CD4-positive, CD25-positive, alpha-beta regulatory T cell (primary cell): ENCODE data around the gene PLXNB3. TPM values are rescaled to one million over a fixed set of nuclear protein-coding genes. Genes with fewer than 3 reads are reported as not detected.
"Not testable (repeated sequence)": the region's sequence is repeated elsewhere in the genome, so short reads cannot be mapped to it uniquely, and the experiment has no call there.

Source experiments
- ATAC-seq, 2 donors: fragments of 150-1000 bp; cut with Tn5 transposase; one replicate each; pipeline ENCODE4 v1.10.0; 2021; ENCODE audit warnings: low read depth in 2 of 2, moderate number of reproducible peaks in 2 of 2, moderate library complexity in 1 of 2
- DNase-seq, 3 donors: peaks; one replicate each; pipeline versions ENCODE4 v3.0.0 to v3.0.0-alpha.2; 2012 to 2022; ENCODE audit warnings: mixed read lengths in 1 of 3
- H3K27ac ChIP-seq: one replicate; pipeline ENCODE4 v1.7.0; 2013; ENCODE audit warnings: mild to moderate bottlenecking, low read length; ENCODE audit not compliant: insufficient read depth, poor library complexity, severe bottlenecking
- H3K27me3 ChIP-seq: one replicate; pipeline ENCODE4 v1.7.0; 2013; ENCODE audit warnings: low read length; ENCODE audit not compliant: control insufficient read depth, insufficient read depth
- H3K36me3 ChIP-seq: one replicate; pipeline ENCODE4 v1.7.0; 2013; ENCODE audit warnings: mild to moderate bottlenecking, low read length, moderate library complexity; ENCODE audit not compliant: control insufficient read depth, insufficient read depth
- H3K4me1 ChIP-seq: 2 replicates; pipeline ENCODE4 v1.7.0; 2013; ENCODE audit warnings: mild to moderate bottlenecking, low read length; ENCODE audit not compliant: insufficient read depth, control insufficient read depth, poor library complexity, severe bottlenecking
- H3K4me3 ChIP-seq: one replicate; pipeline ENCODE4 v1.7.0; 2013; ENCODE audit warnings: low read depth, mild to moderate bottlenecking, low read length, moderate library complexity
- H3K9me3 ChIP-seq, 2 experiments: 1 replicate in 1 of 2; 2 replicates in 1 of 2; pipeline ENCODE4 v1.7.0; 2013; ENCODE audit warnings: low read length in 2 of 2, mild to moderate bottlenecking in 1 of 2, moderate library complexity in 1 of 2; ENCODE audit not compliant: control insufficient read depth in 2 of 2
- H3K27ac Mint-ChIP-seq, 3 donors: one replicate each; pipeline ENCODE4 v1.8.0; 2020 to 2022; ENCODE audit warnings: mild to moderate bottlenecking in 3 of 3, mixed read lengths in 3 of 3, moderate library complexity in 2 of 3
- H3K27me3 Mint-ChIP-seq: one replicate; pipeline ENCODE4 v1.8.0; 2022; ENCODE audit warnings: mild to moderate bottlenecking, mixed read lengths
- H3K36me3 Mint-ChIP-seq: one replicate; pipeline ENCODE4 v1.8.0; 2020; ENCODE audit warnings: mixed read lengths
- H3K4me1 Mint-ChIP-seq, 4 donors: one replicate each; pipeline ENCODE4 v1.8.0; 2020 to 2022; ENCODE audit warnings: mixed read lengths in 4 of 4, mild to moderate bottlenecking in 1 of 4
- H3K4me3 Mint-ChIP-seq, 4 donors: one replicate each; pipeline ENCODE4 v1.8.0; 2020 to 2022; ENCODE audit warnings: mild to moderate bottlenecking in 4 of 4, mixed read lengths in 4 of 4, moderate library complexity in 3 of 4
- H3K9me3 Mint-ChIP-seq, 7 donors: one replicate each; pipeline ENCODE4 v1.8.0; 2020 to 2022; ENCODE audit warnings: mixed read lengths in 7 of 7, mild to moderate bottlenecking in 3 of 7, moderate library complexity in 2 of 7
- polyA plus RNA-seq, 4 donors: library from polyadenylated mRNA; unstranded; fragments of 300-500 nt; fragmentation: Illumina TruSeq; gene quantifications; one replicate each; pipeline ENCODE4 v1.2.3, GENCODE V29; 2021
- total RNA-seq: library from RNA; stranded (reverse); gene quantifications from one replicate; pipeline ENCODE4 v1.2.3, GENCODE V29; 2022

PLXNB3 gene
- total and polyA plus RNA-seq, 5 donors from 2014 or later, result 0.52 TPM; not detected in 4

GRCh38 chrX:153728951-153729631 lies 35.0 kb upstream of the PLXNB3 start:
- peaks cover 5 to 25% (median 8%) of the 10 kb centered on the region in 4 donors for H3K4me1 Mint-ChIP-seq
- Histone ChIP-seq H3K36me3 (no peaks in the 10 kb centered on the region), H3K9me3 (no peaks in the 10 kb centered on the region), H3K4me3 (no peak overlapping the region), H3K27me3 (no peaks in the 10 kb centered on the region), H3K27ac (no peak overlapping the region), H3K4me1 (peaks cover 31% of the 10 kb centered on the region)
- peaks cover 10% of the 10 kb centered on the region for H3K36me3 Mint-ChIP-seq
- DNase-seq, result no peak
- no peak overlapping the region for H3K27ac Mint-ChIP-seq
- H3K27me3 Mint-ChIP-seq, result no peaks in the 10 kb centered on the region
- no peak for ATAC-seq
- H3K9me3 Mint-ChIP-seq, result peaks cover 0 to 3% (median 0%) of the 10 kb centered on the region in 7 donors
- no peak overlapping the region for H3K4me3 Mint-ChIP-seq

- not testable (repeated sequence) for H3K4me3 ChIP-seq, H3K27ac ChIP-seq, H3K36me3 Mint-ChIP-seq, H3K4me3 Mint-ChIP-seq, H3K36me3 ChIP-seq, H3K27ac Mint-ChIP-seq, H3K9me3 Mint-ChIP-seq, H3K27me3 ChIP-seq, H3K9me3 ChIP-seq, DNase-seq, H3K27me3 Mint-ChIP-seq, ATAC-seq
- peaks cover 5 to 26% (median 9%) of the 10 kb centered on the region in 4 donors for H3K4me1 Mint-ChIP-seq
- H3K4me1 ChIP-seq, result peaks cover 27% of the 10 kb centered on the region
Observed at GRCh38 chrX:153730115-153730514, 33.9 kb upstream of the PLXNB3 start.

DNA sequence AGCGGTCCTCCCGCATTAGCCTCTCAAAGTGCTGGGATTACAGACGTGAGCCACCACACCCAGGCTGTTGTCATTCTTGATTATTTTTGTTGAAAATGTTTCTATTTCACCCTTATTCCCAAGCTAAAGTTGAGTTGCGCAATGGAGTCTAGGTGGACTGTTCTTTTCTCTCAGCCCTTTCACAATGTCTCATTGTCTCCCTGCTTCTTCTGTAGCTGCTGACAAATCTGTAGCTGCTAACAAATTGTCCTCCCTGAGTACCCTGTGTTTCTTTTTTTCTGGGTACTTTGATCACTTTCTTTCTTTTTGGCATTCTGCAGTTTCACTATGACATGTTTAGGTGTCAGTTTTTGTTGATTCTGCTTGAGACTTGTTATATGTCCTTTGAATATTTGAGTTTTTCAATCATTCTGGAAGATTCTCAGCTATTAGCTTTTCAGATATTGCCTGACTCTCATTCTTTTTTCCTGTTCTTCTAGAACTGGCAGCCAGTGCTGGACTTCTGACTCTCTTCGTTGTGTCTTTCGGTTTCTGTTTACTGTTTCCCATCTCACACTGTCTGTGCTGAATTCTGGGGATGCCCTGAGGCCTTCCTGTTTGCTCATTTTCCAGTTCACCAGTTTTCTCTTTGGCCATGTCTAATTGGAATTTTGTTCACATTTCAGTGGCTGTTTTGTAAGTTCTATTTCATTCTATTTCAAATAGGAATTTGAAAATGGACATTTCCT lies 32.8 kb upstream of the PLXNB3 start:
- Mint-ChIP-seq H3K4me3 (peak overlapping the region in 1 of 4 donors; percentile 55), H3K27me3 (no peaks in the 10 kb centered on the region), H3K4me1 (peaks cover 5 to 27% (median 15%) of the 10 kb centered on the region in 4 donors), H3K9me3 (peaks cover 0 to 3% (median 0%) of the 10 kb centered on the region in 7 donors), H3K36me3 (peaks cover 15% of the 10 kb centered on the region), H3K27ac (peak overlapping the region in 1 of 3 donors; percentile 1)
- Histone ChIP-seq H3K4me1 (peaks cover 16% of the 10 kb centered on the region), H3K36me3 (no peaks in the 10 kb centered on the region), H3K27me3 (no peaks in the 10 kb centered on the region), H3K9me3 (no peaks in the 10 kb centered on the region), H3K27ac (no peak overlapping the region), H3K4me3 (no peak overlapping the region)
- ATAC-seq (no peak), DNase-seq (no peak)

DNA sequence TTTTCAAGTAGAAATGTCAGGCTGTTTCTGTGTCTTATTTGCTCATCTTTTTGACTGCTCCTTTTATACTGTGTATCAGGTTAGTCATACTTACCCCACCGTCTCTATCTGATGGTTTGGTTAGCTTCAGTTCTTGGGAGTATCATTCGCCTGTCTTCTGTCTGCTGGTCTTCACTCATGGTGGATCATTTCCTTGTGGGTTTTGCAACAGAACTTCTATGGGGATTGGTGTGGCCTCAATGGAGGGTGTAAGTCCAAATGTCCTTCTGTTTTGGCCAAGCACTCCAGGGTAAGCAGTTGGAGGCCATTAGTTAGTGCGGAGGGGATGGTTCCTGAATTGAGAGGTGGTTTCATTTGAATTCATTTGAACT lies 32.2 kb upstream of the PLXNB3 start:
- Histone ChIP-seq H3K27ac (no peak overlapping the region), H3K4me1 (peaks cover 10% of the 10 kb centered on the region), H3K36me3 (no peaks in the 10 kb centered on the region), H3K9me3 (no peaks in the 10 kb centered on the region), H3K4me3 (no peak overlapping the region), H3K27me3 (no peaks in the 10 kb centered on the region)
- DNase-seq (no peak), ATAC-seq (no peak)
- peaks cover 5 to 25% (median 15%) of the 10 kb centered on the region in 4 donors for H3K4me1 Mint-ChIP-seq
- H3K9me3 Mint-ChIP-seq, result peaks cover 0 to 3% (median 0%) of the 10 kb centered on the region in 7 donors
- peaks cover 15% of the 10 kb centered on the region for H3K36me3 Mint-ChIP-seq
- peak overlapping the region in 1 of 4 donors; percentile 55 for H3K4me3 Mint-ChIP-seq
- H3K27ac Mint-ChIP-seq, result peak overlapping the region in 1 of 3 donors; percentile 1
- H3K27me3 Mint-ChIP-seq, result no peaks in the 10 kb centered on the region

GRCh38 chrX:153732401-153732800 lies 31.6 kb upstream of the PLXNB3 start:
- no peak overlapping the region for H3K4me3 ChIP-seq
- H3K36me3 Mint-ChIP-seq, result peaks cover 15% of the 10 kb centered on the region
- peaks cover 5 to 19% (median 15%) of the 10 kb centered on the region in 4 donors for H3K4me1 Mint-ChIP-seq
- H3K27me3 Mint-ChIP-seq, result no peaks in the 10 kb centered on the region
- peak overlapping the region in 1 of 3 donors; percentile 94 for H3K27ac Mint-ChIP-seq
- no peak overlapping the region for H3K4me3 Mint-ChIP-seq
- H3K9me3 Mint-ChIP-seq, result peaks cover 0 to 3% (median 0%) of the 10 kb centered on the region in 7 donors
- no peaks in the 10 kb centered on the region for H3K27me3 ChIP-seq
- peaks cover 5% of the 10 kb centered on the region for H3K4me1 ChIP-seq
- no peaks in the 10 kb centered on the region for H3K9me3 ChIP-seq
- no peak overlapping the region for H3K27ac ChIP-seq
- ATAC-seq, result no peak
- H3K36me3 ChIP-seq, result no peaks in the 10 kb centered on the region
- DNase-seq, result no peak

- H3K9me3 Mint-ChIP-seq, result peaks cover 0 to 3% (median 0%) of the 10 kb centered on the region in 7 donors
- ATAC-seq (no peak), DNase-seq (no peak)
- H3K27me3 ChIP-seq, result no peaks in the 10 kb centered on the region
- H3K4me1 Mint-ChIP-seq, result peaks cover 5 to 17% (median 12%) of the 10 kb centered on the region in 4 donors
- H3K27ac Mint-ChIP-seq, result no peak overlapping the region
- H3K27me3 Mint-ChIP-seq, result no peaks in the 10 kb centered on the region
- no peak overlapping the region for H3K4me3 ChIP-seq
- peak overlapping the region in 1 of 4 donors; percentile 2 for H3K4me3 Mint-ChIP-seq
- H3K36me3 Mint-ChIP-seq, result peaks cover 15% of the 10 kb centered on the region
- H3K27ac ChIP-seq, result no peak overlapping the region
- H3K36me3 ChIP-seq, result no peaks in the 10 kb centered on the region
- H3K9me3 ChIP-seq, result no peaks in the 10 kb centered on the region
- no peaks in the 10 kb centered on the region for H3K4me1 ChIP-seq
Observed at GRCh38 chrX:153733651-153734240, 30.3 kb upstream of the PLXNB3 start.

GRCh38 chrX:153734871-153735270 lies 29.2 kb upstream of the PLXNB3 start:
- H3K27me3 ChIP-seq, result no peaks in the 10 kb centered on the region
- no peaks in the 10 kb centered on the region for H3K36me3 ChIP-seq
- H3K4me1 ChIP-seq, result no peaks in the 10 kb centered on the region
- Mint-ChIP-seq H3K27me3 (no peaks in the 10 kb centered on the region), H3K9me3 (peaks cover 0 to 3% (median 0%) of the 10 kb centered on the region in 7 donors), H3K4me3 (peak overlapping the region in 1 of 4 donors; percentile 41), H3K4me1 (peaks cover 5 to 17% (median 13%) of the 10 kb centered on the region in 4 donors), H3K27ac (no peak overlapping the region), H3K36me3 (peaks cover 15% of the 10 kb centered on the region)
- H3K4me3 ChIP-seq, result no peak overlapping the region
- ATAC-seq, result no peak
- H3K9me3 ChIP-seq, result no peaks in the 10 kb centered on the region
- no peak for DNase-seq
- no peak overlapping the region for H3K27ac ChIP-seq
